ENCODE results near the gene EPB42.

EPB42 gene

DNA sequence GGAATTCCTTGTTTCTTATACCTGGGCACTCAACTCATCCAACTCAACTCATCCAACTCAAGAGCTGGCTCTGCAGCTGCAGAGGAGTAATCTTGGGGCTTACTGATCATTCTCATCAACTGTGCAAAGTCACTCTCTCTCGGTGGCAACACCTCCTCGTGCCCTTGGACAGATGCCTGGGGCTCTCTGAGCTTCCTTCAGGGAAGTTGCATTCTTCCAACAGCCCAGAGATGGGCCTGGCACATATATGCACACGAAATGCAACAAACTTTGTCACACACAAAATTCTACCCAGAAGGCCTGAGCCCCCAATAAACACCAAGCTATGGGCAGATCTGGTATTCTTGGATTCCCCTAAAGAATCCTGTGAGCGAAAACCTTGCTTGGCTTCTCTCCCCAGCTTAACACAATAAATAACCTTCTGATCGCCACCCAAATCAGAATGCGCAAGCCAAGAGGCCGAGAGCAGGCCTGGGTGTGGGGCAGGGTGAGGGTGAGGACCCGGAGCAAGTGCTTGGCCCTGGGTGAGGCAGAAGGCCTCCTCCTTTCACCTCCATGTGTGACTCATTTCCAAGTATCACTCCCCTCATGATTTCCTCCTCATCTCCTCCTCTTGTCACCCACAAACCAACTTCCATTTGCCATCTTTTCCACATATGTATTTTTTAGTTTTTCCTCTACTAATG, 30.5 kb upstream of the EPB42 start:
- no peaks in the 10 kb centered on the region for H3K9me3 ChIP-seq (ENCODE audit: insufficient read depth, low read length)
- H3K79me2 ChIP-seq (ENCODE audit: low read length): no peaks in the 10 kb centered on the region
- H3K9ac ChIP-seq (ENCODE audit: low read length): no peak overlapping the region
- peak overlapping the region; percentile 96 for H3K27ac ChIP-seq (ENCODE audit: low read length)
- H2AFZ ChIP-seq (ENCODE audit: low read depth, low read length): no peak overlapping the region
- H4K20me1 ChIP-seq (ENCODE audit: insufficient read depth, low read length): no peaks in the 10 kb centered on the region
- H3K36me3 ChIP-seq (replicated peaks; ENCODE audit: low read depth, low read length): peaks cover 6% of the 10 kb centered on the region
- TF ChIP-seq EZH2phosphoT487 (IDR thresholded peaks at IDR 0.05; ENCODE audit: low read depth): no peak
- TF ChIP-seq, protein P1, sequence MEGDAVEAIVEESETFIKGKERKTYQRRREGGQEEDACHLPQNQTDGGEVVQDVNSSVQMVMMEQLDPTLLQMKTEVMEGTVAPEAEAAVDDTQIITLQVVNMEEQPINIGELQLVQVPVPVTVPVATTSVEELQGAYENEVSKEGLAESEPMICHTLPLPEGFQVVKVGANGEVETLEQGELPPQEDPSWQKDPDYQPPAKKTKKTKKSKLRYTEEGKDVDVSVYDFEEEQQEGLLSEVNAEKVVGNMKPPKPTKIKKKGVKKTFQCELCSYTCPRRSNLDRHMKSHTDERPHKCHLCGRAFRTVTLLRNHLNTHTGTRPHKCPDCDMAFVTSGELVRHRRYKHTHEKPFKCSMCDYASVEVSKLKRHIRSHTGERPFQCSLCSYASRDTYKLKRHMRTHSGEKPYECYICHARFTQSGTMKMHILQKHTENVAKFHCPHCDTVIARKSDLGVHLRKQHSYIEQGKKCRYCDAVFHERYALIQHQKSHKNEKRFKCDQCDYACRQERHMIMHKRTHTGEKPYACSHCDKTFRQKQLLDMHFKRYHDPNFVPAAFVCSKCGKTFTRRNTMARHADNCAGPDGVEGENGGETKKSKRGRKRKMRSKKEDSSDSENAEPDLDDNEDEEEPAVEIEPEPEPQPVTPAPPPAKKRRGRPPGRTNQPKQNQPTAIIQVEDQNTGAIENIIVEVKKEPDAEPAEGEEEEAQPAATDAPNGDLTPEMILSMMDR (IDR thresholded peaks at IDR 0.05; ENCODE audit: low read depth, low read length): no peak
- H3K4me3 ChIP-seq (ENCODE audit: low read length): no peak overlapping the region
- H3K4me1 ChIP-seq (ENCODE audit: low read length): peaks cover 86% of the 10 kb centered on the region
- H3K27me3 ChIP-seq (ENCODE audit: low read depth, low read length): no peaks in the 10 kb centered on the region
- H3K4me2 ChIP-seq (ENCODE audit: low read length): peak overlapping the region; percentile 23

DNA sequence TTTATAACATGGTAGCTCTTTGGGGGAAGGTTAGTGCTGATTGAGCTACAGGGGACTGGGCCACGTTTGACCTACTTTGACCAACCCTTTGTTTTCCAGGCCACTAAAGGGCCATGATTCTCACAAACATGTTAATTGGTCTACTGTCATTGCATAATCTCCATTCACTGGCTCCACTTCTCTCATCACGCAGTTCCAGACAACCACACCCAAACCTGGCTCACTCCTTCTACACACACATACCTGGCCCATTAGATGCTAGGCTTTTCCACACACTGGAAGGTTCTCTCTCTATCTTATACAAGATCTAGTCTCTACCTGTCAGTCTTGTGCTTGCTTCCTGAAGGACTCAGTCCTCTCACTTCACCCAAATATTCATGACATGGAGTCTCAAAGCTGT, 30.0 kb upstream of the EPB42 start:
- Histone ChIP-seq H3K9me3 (ENCODE audit: insufficient read depth, low read length) (no peaks in the 10 kb centered on the region), H3K36me3 (replicated peaks; ENCODE audit: low read depth, low read length) (peaks cover 8% of the 10 kb centered on the region), H3K4me1 (ENCODE audit: low read length) (peaks cover 86% of the 10 kb centered on the region), H3K27ac (ENCODE audit: low read length) (peak overlapping the region; percentile 96), H3K4me2 (ENCODE audit: low read length) (no peak overlapping the region), H3K27me3 (ENCODE audit: low read depth, low read length) (no peaks in the 10 kb centered on the region), H3K9ac (ENCODE audit: low read length) (no peak overlapping the region), H3K79me2 (ENCODE audit: low read length) (no peaks in the 10 kb centered on the region), H2AFZ (ENCODE audit: low read depth, low read length) (no peak overlapping the region), H4K20me1 (ENCODE audit: insufficient read depth, low read length) (no peaks in the 10 kb centered on the region), H3K4me3 (ENCODE audit: low read length) (no peak overlapping the region)
- TF ChIP-seq, protein P1 (IDR thresholded peaks at IDR 0.05; ENCODE audit: low read depth, low read length): no peak
- TF ChIP-seq EZH2phosphoT487 (IDR thresholded peaks at IDR 0.05; ENCODE audit: low read depth): no peak

DNA sequence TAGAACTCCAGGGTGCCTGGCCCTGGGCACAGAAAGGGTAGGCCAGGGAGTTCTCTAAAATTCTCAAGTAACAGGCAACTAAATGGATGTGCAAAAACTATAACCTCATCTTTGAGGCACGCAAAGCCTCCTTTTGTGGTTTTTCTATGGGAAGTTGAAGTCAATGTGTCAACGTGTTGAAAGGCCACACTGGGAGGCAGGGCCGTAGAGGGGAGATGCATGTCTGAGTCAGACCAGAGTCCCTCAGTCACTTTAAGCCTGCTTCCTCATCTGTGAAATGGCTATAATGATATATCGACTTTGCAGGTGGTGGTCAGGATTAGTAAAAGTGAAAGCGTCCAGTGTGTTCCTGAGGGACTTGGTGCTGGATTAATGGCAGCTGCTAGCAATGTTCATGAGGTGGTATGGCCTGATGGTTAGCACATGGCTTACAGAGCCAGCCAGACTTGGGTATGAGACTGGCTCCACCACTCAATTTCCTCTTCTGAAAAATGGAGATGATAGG, 28.9 kb upstream of the EPB42 start:
- Histone ChIP-seq H3K36me3 (replicated peaks; ENCODE audit: low read depth, low read length) (peaks cover 8% of the 10 kb centered on the region), H3K4me1 (ENCODE audit: low read length) (peaks cover 76% of the 10 kb centered on the region), H3K9ac (ENCODE audit: low read length) (peak overlapping the region; percentile 64), H2AFZ (ENCODE audit: low read depth, low read length) (peak overlapping the region; percentile 28; the same call in 1 of the 2 replicates), H4K20me1 (ENCODE audit: insufficient read depth, low read length) (no peaks in the 10 kb centered on the region), H3K27me3 (ENCODE audit: low read depth, low read length) (no peaks in the 10 kb centered on the region), H3K79me2 (ENCODE audit: low read length) (no peaks in the 10 kb centered on the region), H3K4me2 (ENCODE audit: low read length) (peak overlapping the region; percentile 58), H3K4me3 (ENCODE audit: low read length) (peak overlapping the region; percentile 8; the same call in 1 of the 2 replicates), H3K27ac (ENCODE audit: low read length) (peak overlapping the region; percentile 96), H3K9me3 (ENCODE audit: insufficient read depth, low read length) (no peaks in the 10 kb centered on the region)
- no peak for TF ChIP-seq EZH2phosphoT487 (IDR thresholded peaks at IDR 0.05; ENCODE audit: low read depth)
- TF ChIP-seq, protein P1 (IDR thresholded peaks at IDR 0.05; ENCODE audit: low read depth, low read length): no peak

DNA sequence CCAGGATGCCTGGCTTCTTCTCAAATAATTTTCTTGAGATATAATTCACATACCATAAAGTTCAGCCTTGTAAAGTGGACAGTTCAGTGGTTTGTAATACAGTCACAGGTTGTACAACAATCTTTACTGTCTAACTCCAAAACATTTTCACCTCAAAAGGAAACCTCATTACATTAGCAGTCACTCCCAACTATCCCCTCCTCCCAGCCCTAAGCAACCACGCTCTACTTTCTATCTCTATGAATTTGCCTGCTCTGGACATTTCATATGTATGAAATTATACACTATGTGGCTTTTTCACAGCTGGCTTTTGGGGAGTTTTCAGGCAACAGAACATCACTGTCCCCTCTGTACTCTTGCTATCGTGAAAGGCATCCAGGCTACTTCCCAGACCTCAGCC, 28.4 kb upstream of the EPB42 start:
- H3K4me3 ChIP-seq (ENCODE audit: low read length): peak overlapping the region; percentile 8; the same call in 1 of the 2 replicates
- peaks cover 8% of the 10 kb centered on the region for H3K36me3 ChIP-seq (replicated peaks; ENCODE audit: low read depth, low read length)
- TF ChIP-seq, protein P1 (IDR thresholded peaks at IDR 0.05; ENCODE audit: low read depth, low read length): no peak
- no peak for TF ChIP-seq EZH2phosphoT487 (IDR thresholded peaks at IDR 0.05; ENCODE audit: low read depth)
- H3K4me2 ChIP-seq (ENCODE audit: low read length): peak overlapping the region; percentile 58
- H3K9me3 ChIP-seq (ENCODE audit: insufficient read depth, low read length): no peaks in the 10 kb centered on the region
- H3K79me2 ChIP-seq (ENCODE audit: low read length): no peaks in the 10 kb centered on the region
- H3K27ac ChIP-seq (ENCODE audit: low read length): peak overlapping the region; percentile 96
- H3K4me1 ChIP-seq (ENCODE audit: low read length): peaks cover 71% of the 10 kb centered on the region
- peak overlapping the region; percentile 28; the same call in 1 of the 2 replicates for H2AFZ ChIP-seq (ENCODE audit: low read depth, low read length)
- H3K9ac ChIP-seq (ENCODE audit: low read length): peak overlapping the region; percentile 64
- H4K20me1 ChIP-seq (ENCODE audit: insufficient read depth, low read length): no peaks in the 10 kb centered on the region
- H3K27me3 ChIP-seq (ENCODE audit: low read depth, low read length): no peaks in the 10 kb centered on the region

All from OCI-LY3 (cell line).